Upper lobe of left lung (tissue), 6 donors: ENCODE results near the gene ALDH18A1. TPM values are rescaled to one million over a fixed set of nuclear protein-coding genes. Genes with fewer than 3 reads are reported as not detected.
A peak's percentile ranks its signal among the peaks of the same experiment; 100 is the strongest.

ENCODE experiments used
- ATAC-seq, 2 donors: fragments of 200-7000 bp; cut with Tn5 transposase; one replicate each; pipeline ENCODE4 v1.9.1; 2022; ENCODE audit warnings: mild to moderate bottlenecking in 2 of 2, moderate library complexity in 2 of 2; ENCODE audit not compliant: low FRiP score in 2 of 2
- DNase-seq, 2 donors: peaks; one replicate each; pipeline ENCODE4 v3.0.0-alpha.2; 2019 to 2020
- H3K27ac ChIP-seq, 4 donors: fragments of 200-600 bp; sonication (generic); one replicate each; pipeline ENCODE4 v1.5.1; 2016 to 2019
- H3K27me3 ChIP-seq, 4 donors: fragments of 200-600 bp; sonication (generic); one replicate each; pipeline ENCODE4 v1.5.1; 2017 to 2019
- H3K36me3 ChIP-seq, 4 donors: fragments of 200-600 bp; sonication (generic); one replicate each; pipeline ENCODE4 v1.5.1; 2016 to 2019
- H3K4me1 ChIP-seq, 4 donors: fragments of 200-600 bp; sonication (generic); one replicate each; pipeline ENCODE4 v1.5.1; 2018 to 2019
- H3K4me3 ChIP-seq, 4 donors: fragments of 200-600 bp; sonication (generic); one replicate each; pipeline ENCODE4 v1.5.1; 2017 to 2019; ENCODE audit warnings: mild to moderate bottlenecking in 2 of 4, moderate library complexity in 1 of 4
- H3K9me3 ChIP-seq, 4 donors: fragments of 200-600 bp; sonication (generic); one replicate each; pipeline ENCODE4 v1.5.1; 2018 to 2019
- CTCF ChIP-seq, 6 experiments: fragments of 450-650 bp in 4 of 6; fragments of 200-600 bp in 2 of 6; sonication (generic) in 2 of 6; IDR thresholded peaks; one replicate each; pipeline ENCODE4 v1.5.1; 2016 to 2019; ENCODE audit warnings: antibody characterized with exemption in 6 of 6
- EP300 ChIP-seq, 4 donors: sonication (generic); formaldehyde crosslinking; IDR thresholded peaks; one replicate each; pipeline ENCODE4 v1.5.1; 2017; ENCODE audit warnings: antibody characterized with exemption in 4 of 4, control low read depth in 2 of 4
- POLR2A ChIP-seq, 4 donors: fragments of 450-650 bp; IDR thresholded peaks; one replicate each; pipeline ENCODE4 v1.5.1; 2016 to 2017; ENCODE audit warnings: antibody characterized with exemption in 4 of 4, mild to moderate bottlenecking in 2 of 4
- POLR2AphosphoS5 ChIP-seq, 2 donors: sonication (generic); formaldehyde crosslinking; IDR thresholded peaks; one replicate each; pipeline ENCODE4 v1.5.1; 2017; ENCODE audit warnings: antibody characterized with exemption in 2 of 2
- WGBS, 2 donors: methylation state at CpG; one replicate each; pipeline ENCODE4 v1.1.5; 2017 to 2018; 5-methylcytosine and 5-hydroxymethylcytosine counted together
- total RNA-seq, 6 donors: library from RNA; depleted of rRNA in 4 of 6; stranded (reverse); fragments of >200 nt in 4 of 6; gene quantifications; one replicate each; pipeline versions ENCODE4 v1.1.0 to v1.2.1, GENCODE V29; 2016 to 2021
- donor health status: DM: no; HTN: no; CAD: no; lungs with moderate emphysema.
- donor health status: DM: no; HTN: yes; CAD: no; lungs with severe emphysema.

Gene ALDH18A1
- total RNA-seq, 6 donors from 2014 or later, result 7.0 to 32.6 (median 22.7) TPM

- no peak for DNase-seq
- no peaks in the 10 kb centered on the region for H3K27me3 ChIP-seq
- H3K27ac ChIP-seq, result no peak overlapping the region
- no peak overlapping the region for H3K4me3 ChIP-seq
- no peaks in the 10 kb centered on the region for H3K4me1 ChIP-seq
- 36 to 68% methylated on average over 1 of the region's 1 CpG for WGBS, 2 donors
- H3K36me3 ChIP-seq, result no peaks in the 10 kb centered on the region
- no peaks in the 10 kb centered on the region for H3K9me3 ChIP-seq
- TF ChIP-seq EP300 (IDR thresholded peaks at IDR 0.05) (no peak), POLR2A (IDR thresholded peaks at IDR 0.05) (no peak), CTCF (IDR thresholded peaks at IDR 0.05) (no peak), POLR2AphosphoS5 (IDR thresholded peaks at IDR 0.05) (no peak)
- ATAC-seq, result no peak
Measured at GRCh38 chr10:95588025-95588424, 68.5 kb downstream of the ALDH18A1 start.

GRCh38 chr10:95579835-95580535 lies 76.5 kb downstream of the ALDH18A1 start:
- Histone ChIP-seq H3K4me3 (no peak overlapping the region), H3K36me3 (no peaks in the 10 kb centered on the region), H3K9me3 (no peaks in the 10 kb centered on the region), H3K27ac (peak overlapping the region in 3 of 4 donors; percentile 7 to 46 (median 10)), H3K27me3 (no peaks in the 10 kb centered on the region), H3K4me1 (peaks cover 10 to 15% (median 12%) of the 10 kb centered on the region in 4 donors)
- peak in 1 of 2 donors; percentile 74 for ATAC-seq
- no peak for TF ChIP-seq CTCF (IDR thresholded peaks at IDR 0.05)
- TF ChIP-seq POLR2AphosphoS5 (IDR thresholded peaks at IDR 0.05), result no peak
- no peak for TF ChIP-seq EP300 (IDR thresholded peaks at IDR 0.05)
- TF ChIP-seq POLR2A (IDR thresholded peaks at IDR 0.05), result no peak
- peak in 1 of 2 donors; percentile 64 for DNase-seq
- WGBS, 2 donors, result 66 to 68% methylated on average over 2 of the region's 2 CpGs

- DNase-seq, result no peak
- 89 to 91% methylated on average over 1 of the region's 1 CpG for WGBS, 2 donors
- H3K4me1 ChIP-seq, result peaks cover 10 to 15% (median 12%) of the 10 kb centered on the region in 4 donors
- H3K27me3 ChIP-seq, result no peaks in the 10 kb centered on the region
- peak overlapping the region in 1 of 4 donors; percentile 10 for H3K27ac ChIP-seq
- no peak overlapping the region for H3K4me3 ChIP-seq
- TF ChIP-seq POLR2AphosphoS5 (IDR thresholded peaks at IDR 0.05) (no peak), EP300 (IDR thresholded peaks at IDR 0.05) (no peak), POLR2A (IDR thresholded peaks at IDR 0.05) (no peak), CTCF (IDR thresholded peaks at IDR 0.05) (no peak)
- H3K36me3 ChIP-seq, result no peaks in the 10 kb centered on the region
- no peak for ATAC-seq
- no peaks in the 10 kb centered on the region for H3K9me3 ChIP-seq
Measured at GRCh38 chr10:95579292-95579691, 77.2 kb downstream of the ALDH18A1 start.

GRCh38 chr10:95578619-95579018 lies 77.9 kb downstream of the ALDH18A1 start:
- Histone ChIP-seq H3K4me3 (no peak overlapping the region), H3K27ac (no peak overlapping the region), H3K9me3 (no peaks in the 10 kb centered on the region), H3K4me1 (peaks cover 10 to 15% (median 12%) of the 10 kb centered on the region in 4 donors), H3K36me3 (no peaks in the 10 kb centered on the region), H3K27me3 (no peaks in the 10 kb centered on the region)
- 75 to 96% methylated on average over 2 of the region's 2 CpGs for WGBS, 2 donors
- peak in 1 of 2 donors; percentile 43 for ATAC-seq
- TF ChIP-seq CTCF (IDR thresholded peaks at IDR 0.05) (no peak), EP300 (IDR thresholded peaks at IDR 0.05) (peak in 1 of 4 donors; percentile 22), POLR2AphosphoS5 (IDR thresholded peaks at IDR 0.05) (peak in 1 of 2 donors; percentile 48), POLR2A (IDR thresholded peaks at IDR 0.05) (no peak)
- DNase-seq, result peak in 1 of 2 donors; percentile 27
